GM21390 (cell line): ENCODE measurements around the gene B3GNT3.
A peak's percentile ranks its signal among the peaks of the same experiment; 100 is the strongest.
"Not testable (repeated sequence)": the region's sequence is repeated elsewhere in the genome, so short reads cannot be mapped to it uniquely, and the experiment has no call there.

Experiments used
- ATAC-seq: cut with Tn5 transposase; IDR thresholded peaks from one replicate; pipeline ENCODE4 v1.9.1; 2021; ENCODE audit not compliant: unreplicated experiment

The B3GNT3 gene

GRCh38 chr19:17766543-17767131 is 28.3 kb upstream of the B3GNT3 start:
- ATAC-seq: no peak

DNA sequence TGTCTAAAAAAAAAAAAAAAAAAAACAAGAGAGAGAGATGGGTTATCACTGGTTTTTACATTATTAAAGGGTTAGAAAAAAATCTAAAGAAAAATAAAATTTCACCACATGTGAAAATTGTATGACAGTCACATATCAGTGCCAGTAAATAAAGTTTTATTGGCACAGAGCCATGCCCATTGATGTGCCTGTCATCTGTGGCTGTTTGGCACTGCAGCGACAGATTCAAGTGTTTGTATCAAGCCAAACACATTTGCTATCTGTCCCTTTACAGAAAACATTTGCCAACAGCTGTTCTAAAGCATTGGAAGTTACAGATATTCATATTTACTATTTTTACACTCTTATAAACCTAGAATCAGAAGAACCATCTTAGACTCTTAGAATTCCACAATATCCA is 27.4 kb upstream of the B3GNT3 start:
- no peak for ATAC-seq

DNA sequence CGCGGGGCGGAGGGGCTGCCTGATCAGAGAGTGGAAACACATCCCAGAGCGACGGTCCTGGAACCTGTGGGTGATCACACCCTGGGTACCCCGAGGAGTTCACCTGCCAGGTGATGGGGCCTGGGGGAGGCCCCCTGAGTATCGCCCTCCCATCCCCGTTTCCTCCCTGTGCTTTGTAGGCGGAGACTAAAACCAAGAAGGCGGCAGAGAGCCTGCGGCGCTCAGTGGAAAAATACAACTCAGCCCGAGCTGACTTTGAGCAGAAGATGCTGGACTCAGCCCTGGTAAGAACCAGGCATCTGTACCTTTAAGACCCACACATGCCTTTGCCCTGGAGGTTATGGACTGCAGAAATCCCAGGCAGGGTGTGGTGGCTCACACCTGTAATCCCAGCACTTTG is 24.3 kb upstream of the B3GNT3 start:
- ATAC-seq: no peak

DNA sequence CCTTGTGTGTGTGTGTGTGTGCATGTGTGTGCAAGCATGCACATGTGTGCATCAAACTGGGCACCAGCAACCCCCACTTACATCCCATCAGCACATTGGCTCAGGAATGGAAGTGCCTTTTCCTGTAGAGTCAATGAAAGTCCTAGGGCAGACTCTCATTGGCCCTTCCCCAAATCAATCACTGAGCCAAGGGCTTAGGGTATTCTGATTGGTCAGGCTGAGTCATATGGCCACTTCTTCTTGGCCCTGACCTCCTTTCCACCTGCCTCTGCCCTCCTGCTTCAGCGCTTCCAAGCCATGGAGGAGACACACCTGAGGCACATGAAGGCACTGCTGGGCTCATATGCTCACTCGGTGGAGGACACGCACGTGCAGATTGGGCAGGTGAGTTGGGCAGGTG is 22.8 kb upstream of the B3GNT3 start:
- ATAC-seq: no peak

DNA sequence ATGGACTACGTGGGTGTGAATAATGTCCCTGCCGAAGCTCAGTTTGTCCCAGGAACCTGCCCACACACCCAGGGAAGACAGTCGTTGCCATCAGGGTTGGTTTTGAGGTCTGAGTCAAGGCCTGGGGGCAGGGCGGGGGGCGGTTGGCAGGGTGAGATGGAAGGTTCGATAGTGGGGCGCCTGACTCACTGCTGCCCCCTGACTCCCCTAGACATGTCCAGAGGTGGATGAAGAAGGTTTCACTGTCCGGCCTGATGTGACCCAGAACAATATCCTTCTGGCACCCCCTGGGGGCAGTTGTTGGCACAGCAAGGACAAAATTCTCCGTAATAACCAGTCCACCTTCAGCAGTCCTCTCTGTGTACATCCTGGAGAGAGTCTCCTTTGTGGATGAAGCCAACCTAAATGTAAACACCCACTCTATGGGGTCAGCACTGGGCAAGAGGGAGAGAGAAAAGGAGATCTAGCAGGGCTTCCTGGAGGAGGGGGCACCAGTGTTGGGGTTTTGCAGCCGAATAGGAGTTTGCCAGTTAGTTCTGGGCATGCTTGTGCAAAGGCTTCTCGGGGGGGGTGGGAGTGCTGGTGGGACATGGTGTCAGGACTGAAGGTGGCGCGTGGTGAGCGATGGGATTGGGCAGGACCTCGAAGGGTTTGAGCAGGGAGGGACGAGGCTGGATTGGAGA is 19.6 kb upstream of the B3GNT3 start:
- no peak for ATAC-seq

DNA sequence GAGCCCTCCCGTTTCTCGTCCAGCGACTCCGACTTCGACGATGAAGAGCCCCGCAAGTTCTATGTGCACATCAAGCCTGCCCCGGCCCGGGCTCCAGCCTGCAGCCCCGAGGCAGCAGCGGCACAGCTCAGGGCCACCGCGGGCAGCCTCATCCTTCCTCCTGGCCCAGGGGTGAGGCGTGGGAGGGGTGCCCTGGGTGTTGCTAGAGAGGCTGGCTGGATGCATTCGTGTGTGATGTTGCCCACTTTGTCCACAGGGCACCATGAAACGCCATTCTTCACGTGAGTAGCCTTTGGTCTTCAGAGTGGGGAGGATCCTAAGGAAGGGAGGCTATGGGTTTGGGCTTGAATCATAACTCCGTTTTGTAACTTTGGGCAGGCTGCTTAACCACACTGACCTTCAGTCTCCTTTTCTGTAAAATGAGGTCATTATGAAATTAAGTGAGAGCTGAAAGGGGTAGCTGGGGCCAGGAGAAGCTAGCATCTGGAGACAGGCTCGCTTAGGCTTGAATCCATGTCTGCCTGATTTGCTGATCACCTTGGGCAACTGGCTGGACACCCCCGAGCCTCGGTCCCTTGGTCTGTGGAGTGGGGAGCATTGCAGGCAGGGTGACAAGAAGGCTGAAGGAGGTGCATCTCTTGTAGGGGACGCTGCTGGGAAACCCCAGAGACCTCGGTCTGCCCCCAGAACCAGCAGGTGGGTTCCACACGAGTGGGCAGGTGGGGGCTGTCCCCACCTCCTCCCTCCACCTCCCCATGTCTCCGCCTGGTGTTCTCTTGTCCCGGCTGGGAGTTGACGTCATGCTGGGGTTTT is 18.7 kb upstream of the B3GNT3 start:
- ATAC-seq: peak; percentile 57

DNA sequence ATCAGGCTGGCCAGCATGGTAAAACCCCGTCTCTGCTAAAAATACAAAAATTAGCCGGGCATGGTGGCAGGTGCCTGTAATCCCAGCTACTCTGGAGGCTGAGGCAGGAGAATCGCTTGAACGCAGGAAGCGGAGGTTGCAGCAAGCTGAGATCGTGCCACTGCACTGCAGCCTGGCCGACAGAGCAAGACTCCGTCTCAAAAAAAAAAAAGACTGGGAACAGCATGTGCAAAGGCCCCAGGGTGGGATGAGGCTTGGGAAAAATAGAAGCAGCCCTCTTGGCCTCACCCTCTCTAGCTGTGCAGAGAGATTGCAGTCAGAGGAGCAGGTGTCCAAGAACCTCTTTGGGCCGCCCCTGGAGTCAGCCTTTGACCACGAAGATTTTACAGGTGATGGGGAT is 17.1 kb upstream of the B3GNT3 start:
- ATAC-seq: not testable (repeated sequence)

DNA sequence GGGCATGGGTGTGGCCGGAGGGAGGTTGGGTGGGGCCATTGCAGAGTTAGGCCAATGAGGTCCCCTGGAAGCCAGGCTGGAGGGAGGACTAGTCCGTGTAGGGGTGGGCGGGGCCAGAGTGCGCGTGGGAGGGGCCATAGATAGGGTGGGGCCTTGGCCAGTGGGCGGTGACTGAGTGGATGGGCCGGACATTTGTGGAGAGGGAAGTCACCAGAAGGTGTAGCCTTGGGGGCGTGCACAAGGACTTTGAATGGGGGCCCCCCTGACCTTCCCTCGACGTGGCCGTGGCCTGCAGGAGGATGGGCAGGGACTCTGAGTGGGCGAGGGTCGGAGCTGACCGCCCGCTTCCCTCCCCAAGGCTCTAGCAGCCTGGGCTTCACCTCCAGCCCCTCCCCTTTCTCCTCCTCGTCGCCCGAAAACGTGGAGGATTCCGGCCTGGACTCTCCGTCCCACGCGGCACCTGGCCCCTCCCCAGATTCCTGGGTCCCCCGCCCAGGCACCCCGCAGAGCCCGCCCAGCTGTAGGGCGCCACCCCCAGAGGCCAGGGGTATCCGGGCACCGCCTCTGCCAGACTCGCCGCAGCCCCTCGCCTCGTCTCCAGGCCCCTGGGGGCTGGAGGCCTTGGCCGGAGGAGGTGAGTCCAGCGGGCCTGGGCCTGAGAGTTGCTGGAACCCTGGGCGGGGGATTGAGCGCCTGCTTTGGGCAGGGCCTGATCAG is 16.5 kb upstream of the B3GNT3 start:
- ATAC-seq: no peak

- no peak for ATAC-seq
Observed at GRCh38 chr19:17778968-17779929, 15.7 kb upstream of the B3GNT3 start.

DNA sequence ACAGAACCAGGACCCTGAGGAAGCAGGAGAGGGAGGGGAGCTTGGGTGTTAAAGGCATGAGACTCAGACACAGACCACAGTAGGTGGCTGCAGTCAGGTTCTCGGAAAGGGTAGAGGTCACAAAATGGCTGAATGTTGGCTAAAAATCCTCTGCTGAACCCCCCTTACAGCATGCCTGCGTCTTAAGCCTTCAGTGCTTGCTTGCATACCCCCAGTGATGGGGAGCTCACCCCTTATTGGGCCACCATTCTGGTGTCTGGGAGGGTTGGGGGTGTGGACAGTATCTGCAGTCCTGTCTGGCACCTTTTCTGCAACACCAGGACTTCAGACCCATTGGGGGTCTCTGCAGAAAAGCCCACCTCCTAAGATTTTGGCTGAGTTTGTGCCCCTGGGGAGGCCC is 14.2 kb upstream of the B3GNT3 start:
- no peak for ATAC-seq

- not testable (repeated sequence) for ATAC-seq
Observed at GRCh38 chr19:17783721-17784120, 11.2 kb upstream of the B3GNT3 start.

DNA sequence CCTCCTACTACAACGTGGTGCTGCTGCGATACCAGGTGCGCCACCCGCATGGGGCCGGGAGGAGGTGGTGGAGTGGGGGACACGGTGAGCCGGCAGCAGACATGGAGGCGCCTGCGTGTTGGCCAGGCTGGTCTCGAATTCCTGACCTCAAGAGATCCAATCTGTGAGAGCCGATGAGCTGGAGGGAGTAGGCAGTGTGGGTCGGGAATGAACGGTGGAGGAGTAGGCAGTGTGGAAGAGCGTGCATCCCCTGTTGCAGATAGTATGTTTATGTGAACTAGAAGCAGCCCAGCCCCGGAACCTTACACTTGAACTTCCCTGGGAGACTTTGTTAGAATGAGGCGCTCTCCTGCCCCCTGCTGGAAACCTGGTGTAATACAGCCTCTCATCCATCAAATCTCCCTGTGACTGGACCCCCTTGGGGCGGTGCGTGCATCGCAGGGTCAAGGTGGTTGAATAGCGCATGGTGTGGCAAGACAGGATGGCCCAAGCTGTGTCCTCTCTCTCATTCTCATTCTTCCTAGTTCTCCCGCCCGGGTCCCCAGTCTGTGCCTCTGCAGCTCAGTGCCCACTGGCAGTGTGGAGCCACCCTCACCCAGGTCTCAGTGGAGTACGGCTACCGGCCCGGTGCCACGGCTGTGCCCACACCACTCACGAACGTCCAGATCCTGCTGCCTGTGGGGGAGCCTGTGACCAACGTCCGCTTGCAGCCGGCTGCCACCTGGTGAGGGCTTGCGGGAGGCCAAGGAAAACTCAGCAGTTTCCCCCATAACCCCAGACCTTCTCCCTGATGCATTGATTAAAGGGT is 10.5 kb upstream of the B3GNT3 start:
- ATAC-seq: no peak

DNA sequence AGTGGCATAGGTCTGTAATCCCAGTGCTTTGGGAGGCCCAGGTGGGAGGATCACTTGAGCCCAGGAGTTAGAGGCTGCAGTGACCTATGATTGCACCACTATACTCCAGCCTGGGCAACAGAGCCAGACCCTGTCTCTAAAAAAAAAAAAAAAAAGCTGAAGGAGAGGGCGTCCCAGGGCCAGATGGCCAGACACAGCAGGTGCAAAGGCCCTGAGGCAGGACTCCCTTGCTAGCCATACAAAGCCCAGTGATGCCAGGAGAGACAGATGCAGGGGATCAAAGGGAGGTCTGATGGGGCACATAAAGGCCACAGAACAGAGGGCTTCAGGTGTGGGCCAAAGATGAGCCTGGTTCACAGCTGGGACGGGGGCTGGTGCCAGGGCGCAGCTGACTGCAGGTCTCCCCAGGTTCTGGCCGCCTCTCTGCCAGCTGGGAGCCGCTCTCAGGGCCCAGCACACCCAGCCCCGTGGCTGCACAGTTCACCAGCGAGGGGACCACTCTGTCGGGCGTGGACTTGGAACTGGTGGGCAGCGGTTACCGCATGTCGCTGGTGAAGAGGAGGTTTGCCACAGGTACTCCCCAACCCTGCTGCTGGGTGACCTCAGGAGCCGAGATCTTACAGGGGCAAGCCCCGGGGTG is 7.5 kb upstream of the B3GNT3 start:
- no peak for ATAC-seq

DNA sequence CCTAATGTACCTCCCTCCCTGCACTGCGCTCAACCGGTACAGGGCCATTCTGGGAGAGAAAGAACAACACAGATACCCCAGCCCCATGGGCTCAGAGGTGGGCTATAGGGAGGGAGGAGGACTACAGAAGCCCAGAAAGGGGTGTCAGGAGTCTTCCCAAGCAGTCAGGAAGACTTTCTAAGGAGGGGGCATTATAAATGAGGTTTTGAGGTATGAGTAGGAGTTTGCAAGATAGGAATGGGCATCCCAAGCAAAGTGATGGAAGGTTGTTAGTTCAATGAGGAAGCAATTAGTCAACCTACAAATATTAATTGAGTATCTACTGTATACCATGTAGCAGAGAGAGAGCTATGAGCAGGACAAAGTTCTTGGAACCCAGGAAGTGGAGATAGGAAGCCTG is 6.3 kb upstream of the B3GNT3 start:
- ATAC-seq: no peak

DNA sequence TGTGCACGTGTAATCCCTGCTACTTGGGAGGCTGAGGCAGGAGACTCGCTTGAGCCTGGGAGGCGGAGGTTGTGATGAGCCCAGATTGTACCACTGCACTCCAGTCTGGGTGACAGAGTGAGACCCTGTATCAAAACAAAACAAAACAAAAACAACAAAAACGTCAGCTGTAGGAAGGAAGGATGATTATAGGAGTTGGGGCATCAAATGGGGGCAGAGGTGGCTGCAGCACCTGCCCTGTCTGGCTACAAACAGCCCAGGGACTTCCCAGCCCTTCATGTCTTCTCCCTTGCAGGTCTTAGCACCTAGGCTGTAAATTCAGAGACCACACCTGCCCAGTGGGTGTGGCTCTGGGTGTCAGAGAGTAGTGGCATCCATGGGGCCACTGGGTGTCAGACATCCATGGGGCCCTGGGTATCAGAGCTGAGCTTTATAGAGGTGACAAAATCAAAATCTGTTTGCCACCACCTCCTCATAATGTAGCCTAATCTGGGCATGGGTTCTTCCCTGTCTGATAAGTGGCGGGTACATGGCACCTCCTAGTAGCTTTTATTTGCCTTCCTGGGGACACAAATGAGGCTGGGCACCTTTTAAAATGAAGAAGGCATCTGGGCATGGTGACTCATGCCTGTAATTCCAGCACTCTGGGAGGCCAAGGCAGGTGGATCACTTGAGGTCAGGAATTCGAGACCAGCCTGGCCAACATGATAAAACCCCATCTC is 4.7 kb upstream of the B3GNT3 start:
- ATAC-seq: no peak

GRCh38 chr19:17794412-17794730 is 567 bp upstream of the B3GNT3 start:
- no peak for ATAC-seq

GRCh38 chr19:17795495-17795856 is 538 bp downstream of the B3GNT3 start:
- ATAC-seq: no peak

DNA sequence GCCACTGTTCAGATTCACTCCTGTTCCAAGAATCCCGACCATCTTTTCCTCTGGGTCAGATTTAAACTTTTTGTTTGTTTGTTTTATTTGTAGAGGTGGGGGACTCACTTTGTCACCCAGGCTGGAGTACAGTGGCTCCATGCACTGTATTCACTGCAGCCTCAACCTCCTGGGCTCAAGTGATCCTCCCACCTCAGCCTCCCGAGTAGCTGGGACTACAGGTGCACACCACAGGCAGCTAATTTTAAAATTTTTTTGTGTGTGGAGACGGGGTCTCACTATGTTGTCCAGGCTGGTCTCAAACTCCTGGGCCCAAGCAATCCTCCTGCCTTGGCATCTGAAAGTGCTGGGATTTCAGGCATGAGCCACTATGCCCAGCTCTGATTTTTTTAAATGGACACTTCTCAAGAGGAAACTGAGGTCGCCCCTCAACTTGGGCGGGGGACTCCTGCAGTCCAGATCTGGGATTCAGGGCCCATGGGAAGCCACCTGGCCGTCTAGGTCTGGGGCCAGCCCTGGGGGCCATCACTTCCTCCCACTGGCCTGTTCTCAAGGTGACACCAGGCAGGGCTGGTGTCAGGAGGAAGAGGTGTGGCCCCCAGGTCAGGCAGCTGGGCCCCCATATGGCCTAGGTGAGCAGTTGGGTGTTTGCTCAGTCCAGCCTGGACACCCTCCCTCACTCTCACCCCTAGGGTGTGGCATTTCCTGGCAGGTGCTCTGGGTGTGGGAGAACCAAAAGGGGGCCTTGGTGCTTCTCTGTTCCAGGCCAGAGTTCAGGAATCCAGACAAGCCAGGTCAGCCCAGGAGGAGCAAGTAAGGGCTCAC is 1.3 kb downstream of the B3GNT3 start:
- ATAC-seq: no peak
